Measurements from ENCODE around the gene MEF2C. TPM values are rescaled to one million over a fixed set of nuclear protein-coding genes. Genes with fewer than 3 reads are reported as not detected.

MEF2C gene
- total RNA-seq, 2 donors from 2014 or later, result 94.0 to 104 TPM

DNA sequence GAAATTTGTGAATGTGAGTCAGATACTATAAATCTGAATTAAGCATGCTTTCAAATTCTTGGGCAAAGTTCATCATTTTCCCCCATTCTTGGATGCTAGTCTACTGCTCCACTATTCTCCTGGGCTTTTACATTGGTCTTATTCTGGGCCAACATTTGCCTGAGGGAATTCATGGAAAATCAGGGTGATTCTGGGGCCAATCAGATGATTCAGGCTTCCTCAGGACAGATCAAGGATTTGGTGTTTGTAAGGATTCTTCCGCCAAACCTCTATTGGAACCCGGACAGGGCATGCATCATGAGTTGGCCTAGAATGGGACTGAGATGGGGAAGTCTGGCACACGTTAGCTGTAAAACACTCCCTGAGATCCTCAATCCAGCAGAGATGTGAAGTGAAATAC lies 113.8 kb downstream of the MEF2C start:
- no peaks in the 10 kb centered on the region for H3K9me3 ChIP-seq
- H3K36me3 ChIP-seq, result no peaks in the 10 kb centered on the region
- TF ChIP-seq, protein P1, sequence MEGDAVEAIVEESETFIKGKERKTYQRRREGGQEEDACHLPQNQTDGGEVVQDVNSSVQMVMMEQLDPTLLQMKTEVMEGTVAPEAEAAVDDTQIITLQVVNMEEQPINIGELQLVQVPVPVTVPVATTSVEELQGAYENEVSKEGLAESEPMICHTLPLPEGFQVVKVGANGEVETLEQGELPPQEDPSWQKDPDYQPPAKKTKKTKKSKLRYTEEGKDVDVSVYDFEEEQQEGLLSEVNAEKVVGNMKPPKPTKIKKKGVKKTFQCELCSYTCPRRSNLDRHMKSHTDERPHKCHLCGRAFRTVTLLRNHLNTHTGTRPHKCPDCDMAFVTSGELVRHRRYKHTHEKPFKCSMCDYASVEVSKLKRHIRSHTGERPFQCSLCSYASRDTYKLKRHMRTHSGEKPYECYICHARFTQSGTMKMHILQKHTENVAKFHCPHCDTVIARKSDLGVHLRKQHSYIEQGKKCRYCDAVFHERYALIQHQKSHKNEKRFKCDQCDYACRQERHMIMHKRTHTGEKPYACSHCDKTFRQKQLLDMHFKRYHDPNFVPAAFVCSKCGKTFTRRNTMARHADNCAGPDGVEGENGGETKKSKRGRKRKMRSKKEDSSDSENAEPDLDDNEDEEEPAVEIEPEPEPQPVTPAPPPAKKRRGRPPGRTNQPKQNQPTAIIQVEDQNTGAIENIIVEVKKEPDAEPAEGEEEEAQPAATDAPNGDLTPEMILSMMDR (IDR thresholded peaks at IDR 0.05), result no peak
- no peaks in the 10 kb centered on the region for H3K27me3 ChIP-seq (replicated peaks; ENCODE audit: insufficient read depth)
- peak overlapping the region; percentile 56 to 67 for H3K27ac ChIP-seq
- H3K4me3 ChIP-seq, result no peak overlapping the region
- peaks cover 24 to 33% of the 10 kb centered on the region in 2 donors for H3K4me1 ChIP-seq (ENCODE audit: control insufficient read depth in 1 of 2, low read depth in 2 of 2)
- peak; percentile 84 for ATAC-seq (ENCODE audit: insufficient number of reproducible peaks, low FRiP score, low read depth)
- no peak for DNase-seq (ENCODE audit: low spot score)

- ATAC-seq (ENCODE audit: insufficient number of reproducible peaks, low FRiP score, low read depth) (no peak), DNase-seq (ENCODE audit: low spot score) (no peak)
- Histone ChIP-seq H3K9me3 (no peaks in the 10 kb centered on the region), H3K27ac (peak overlapping the region; percentile 56 to 67), H3K36me3 (no peaks in the 10 kb centered on the region), H3K4me3 (no peak overlapping the region), H3K4me1 (ENCODE audit: control insufficient read depth in 1 of 2, low read depth in 2 of 2) (peaks cover 24 to 33% of the 10 kb centered on the region in 2 donors), H3K27me3 (replicated peaks; ENCODE audit: insufficient read depth) (no peaks in the 10 kb centered on the region)
- TF ChIP-seq, protein P1 (IDR thresholded peaks at IDR 0.05), result no peak
These were observed 114.6 kb downstream of the MEF2C start for GRCh38 chr5:88768411-88768810.

DNA sequence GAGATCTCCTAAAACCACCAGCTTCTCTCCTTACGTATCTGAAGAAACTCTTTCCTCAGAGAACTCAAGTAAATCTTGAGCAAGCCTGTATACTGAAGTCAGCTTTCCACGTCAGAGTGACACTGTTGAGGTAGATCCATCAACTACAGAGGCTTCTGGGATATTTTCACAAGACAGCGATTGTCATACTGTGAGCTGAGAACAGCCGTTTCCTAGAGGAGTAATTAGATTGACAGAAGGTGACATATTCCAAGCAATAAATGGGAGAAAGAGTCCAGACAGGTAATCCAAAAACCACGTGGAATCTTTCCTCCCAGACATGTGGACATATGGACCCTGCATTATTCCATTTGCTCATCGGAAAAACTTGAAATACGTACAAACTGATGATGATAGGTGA lies 117.2 kb downstream of the MEF2C start:
- ATAC-seq (ENCODE audit: insufficient number of reproducible peaks, low FRiP score, low read depth) (no peak), DNase-seq (ENCODE audit: low spot score) (no peak)
- no peak overlapping the region for H3K4me3 ChIP-seq
- H3K9me3 ChIP-seq, result no peaks in the 10 kb centered on the region
- TF ChIP-seq, protein P1 (IDR thresholded peaks at IDR 0.05), result no peak
- peaks cover 33 to 35% of the 10 kb centered on the region in 2 donors for H3K4me1 ChIP-seq (ENCODE audit: control insufficient read depth in 1 of 2, low read depth in 2 of 2)
- H3K27me3 ChIP-seq (replicated peaks; ENCODE audit: insufficient read depth), result no peaks in the 10 kb centered on the region
- H3K36me3 ChIP-seq, result no peaks in the 10 kb centered on the region
- peak overlapping the region in 1 of 2 donors; percentile 6 for H3K27ac ChIP-seq

- ATAC-seq (ENCODE audit: insufficient number of reproducible peaks, low FRiP score, low read depth) (no peak), DNase-seq (ENCODE audit: low spot score) (no peak)
- Histone ChIP-seq H3K9me3 (no peaks in the 10 kb centered on the region), H3K36me3 (peaks cover 2% of the 10 kb centered on the region), H3K4me1 (ENCODE audit: control insufficient read depth in 1 of 2, low read depth in 2 of 2) (peaks cover 38% of the 10 kb centered on the region in 2 donors), H3K27me3 (replicated peaks; ENCODE audit: insufficient read depth) (no peaks in the 10 kb centered on the region), H3K4me3 (no peak overlapping the region), H3K27ac (no peak overlapping the region)
- TF ChIP-seq, protein P1 (IDR thresholded peaks at IDR 0.05), result no peak
These were observed 117.8 kb downstream of the MEF2C start for GRCh38 chr5:88765171-88765570.

- TF ChIP-seq, protein P1 (IDR thresholded peaks at IDR 0.05), result no peak
- H3K27ac ChIP-seq, result peak overlapping the region in 1 of 2 donors; percentile 31
- ATAC-seq (ENCODE audit: insufficient number of reproducible peaks, low FRiP score, low read depth) (no peak), DNase-seq (ENCODE audit: low spot score) (no peak)
- peak overlapping the region; percentile 42 for H3K4me3 ChIP-seq
- peaks cover 14 to 19% of the 10 kb centered on the region in 2 donors for H3K4me1 ChIP-seq (ENCODE audit: control insufficient read depth in 1 of 2, low read depth in 2 of 2)
- H3K9me3 ChIP-seq, result no peaks in the 10 kb centered on the region
- H3K36me3 ChIP-seq, result peaks cover 4% of the 10 kb centered on the region
- H3K27me3 ChIP-seq (replicated peaks; ENCODE audit: insufficient read depth), result no peaks in the 10 kb centered on the region
These were observed 121.0 kb downstream of the MEF2C start for GRCh38 chr5:88761939-88762338.
